K562 (cell line): ENCODE results near the gene SNRNP200. TPM values are rescaled to one million over a fixed set of nuclear protein-coding genes. Genes with fewer than 3 reads are reported as not detected.

Experiments
- CBX3 ChIP-seq, 2 experiments: IDR thresholded peaks; 1 replicate in 1 of 2; 2 replicates in 1 of 2; pipeline ENCODE4 v1.6.1; 2012; ENCODE audit warnings: inconsistent platforms in 2 of 2, low read length in 2 of 2, borderline replicate concordance in 1 of 2, control low read depth in 1 of 2
- COPS2 ChIP-seq: fragments of 450-650 bp; conservative IDR thresholded peaks from 2 replicates; pipeline ENCODE4 v1.6.1; 2016; ENCODE audit warnings: mild to moderate bottlenecking, moderate library complexity
- HMBOX1 ChIP-seq: sonication (generic); IDR thresholded peaks from 2 replicates; pipeline ENCODE4 v1.6.1; 2016
- JUND ChIP-seq, 2 experiments: IDR thresholded peaks; 2 replicates in 1 of 2; 3 replicates in 1 of 2; pipeline ENCODE4 v1.6.1; 2011; ENCODE audit warnings: borderline replicate concordance in 2 of 2, low read depth in 2 of 2, low read length in 2 of 2, improper control_type of control experiment in 1 of 2, missing biosample characterization in 1 of 2, missing genetic modification characterization in 1 of 2, missing genetic modification reagents in 1 of 2
- MTA3 ChIP-seq: fragments of 450-650 bp; formaldehyde crosslinking; IDR thresholded peaks from 2 replicates; pipeline ENCODE4 v1.6.1; 2017; ENCODE audit warnings: mild to moderate bottlenecking, borderline replicate concordance
- NFIC ChIP-seq: fragments of 450-650 bp; IDR thresholded peaks from 2 replicates; pipeline ENCODE4 v1.6.1; 2017; ENCODE audit warnings: mild to moderate bottlenecking, inconsistent platforms
- SIN3A ChIP-seq, 2 experiments: fragments of 150-350 bp in 1 of 2; IDR thresholded peaks; 2 replicates each; pipeline ENCODE4 v1.6.1; 2011 to 2016; ENCODE audit warnings: borderline replicate concordance in 2 of 2, low read depth in 2 of 2, low read length in 2 of 2, mild to moderate bottlenecking in 2 of 2, moderate library complexity in 2 of 2; ENCODE audit not compliant: control insufficient read depth in 1 of 2
- SMARCE1 ChIP-seq: fragments of 450-650 bp; IDR thresholded peaks from 2 replicates; pipeline ENCODE4 v1.7.1; 2016; ENCODE audit warnings: mild to moderate bottlenecking
- SRSF1 ChIP-seq: fragments of 200-400 bp; formaldehyde crosslinking; IDR thresholded peaks from 2 replicates; pipeline ENCODE4 v1.6.1; 2017; ENCODE audit warnings: mild to moderate bottlenecking, low read depth, low read length, moderate library complexity
- TCF3 ChIP-seq: sonication (generic); formaldehyde crosslinking; IDR thresholded peaks from 2 replicates; pipeline ENCODE4 v1.4.0; 2020; ENCODE audit warnings: mild to moderate bottlenecking, missing genetic modification reagents
- U2AF2 ChIP-seq: fragments of 200-400 bp; formaldehyde crosslinking; optimal IDR thresholded peaks from 2 replicates; pipeline ENCODE3; 2017; ENCODE audit warnings: low read depth, mild to moderate bottlenecking, low read length
- ZBTB11 ChIP-seq, 3 experiments: fragments of 200-800 bp in 1 of 3; fragments of 250-450 bp in 1 of 3; fragments of 450-650 bp in 1 of 3; sonication (Bioruptor Pico) in 1 of 3; sonication (Bioruptor generic) in 1 of 3; formaldehyde crosslinking in 1 of 3; IDR thresholded peaks; 2 replicates each; pipeline versions ENCODE4 v1.6.1 to v1.8.0; 2016 to 2022; ENCODE audit warnings: mild to moderate bottlenecking in 2 of 3, missing genetic modification characterization in 2 of 3, missing compliant biosample characterization in 1 of 3, moderate library complexity in 1 of 3
- ZNF124 ChIP-seq: sonication (generic); formaldehyde crosslinking; IDR thresholded peaks from 2 replicates; pipeline ENCODE4 v1.8.1; 2022; ENCODE audit warnings: missing genetic modification reagents
- ZNF586 ChIP-seq: fragments of 450-650 bp; formaldehyde crosslinking; conservative IDR thresholded peaks from 2 replicates; pipeline ENCODE4 v1.4.0; 2020; ENCODE audit warnings: mild to moderate bottlenecking, moderate library complexity
- polyA plus RNA-seq, 8 experiments: library from polyadenylated mRNA; depleted of rRNA in 4 of 8; stranded (reverse) in 5 of 8; unstranded in 3 of 8; fragments of >200 nt; fragmentation: Nextera tagmentation in 2 of 8; fragmentation: Illumina TruSeq in 1 of 8; extraction: Ambion mirVana in 2 of 8; extraction: Trizol in 1 of 8; gene quantifications; 2 replicates each; pipeline versions ENCODE4 v1.2.1 to v1.2.3, GENCODE V29; 2011 to 2014; ENCODE audit warnings: inconsistent platforms in 1 of 8, missing spikeins in 1 of 8
- total RNA-seq, 7 experiments: library from RNA; depleted of rRNA in 6 of 7; stranded (reverse); fragments of >200 nt in 6 of 7; fragmentation: Illumina TruSeq in 2 of 7; extraction: Trizol in 2 of 7; gene quantifications; 2 replicates each; pipeline versions ENCODE4 v1.2.1 to v1.2.3, GENCODE V29; 2011 to 2021; ENCODE audit warnings: low replicate concordance in 1 of 7
- TF ChIP-seq, protein P1 (sequence below): fragments of 250-450 bp; sonication (Bioruptor Pico); IDR thresholded peaks from 2 replicates; pipeline ENCODE4 v1.5.0; 2020; ENCODE audit warnings: mild to moderate bottlenecking
- TF ChIP-seq, protein P2 (sequence below): fragments of 250-450 bp; sonication (Bioruptor Pico); IDR thresholded peaks from 2 replicates; pipeline ENCODE4 v1.4.0; 2020; ENCODE audit warnings: mild to moderate bottlenecking, moderate library complexity

The SNRNP200 gene
- total and polyA plus RNA-seq, 9 of the 15 experiments (the other 6 are each of a cell fraction or from before 2014, with no cell fraction given): 76.1 to 231 (median 155) TPM

DNA sequence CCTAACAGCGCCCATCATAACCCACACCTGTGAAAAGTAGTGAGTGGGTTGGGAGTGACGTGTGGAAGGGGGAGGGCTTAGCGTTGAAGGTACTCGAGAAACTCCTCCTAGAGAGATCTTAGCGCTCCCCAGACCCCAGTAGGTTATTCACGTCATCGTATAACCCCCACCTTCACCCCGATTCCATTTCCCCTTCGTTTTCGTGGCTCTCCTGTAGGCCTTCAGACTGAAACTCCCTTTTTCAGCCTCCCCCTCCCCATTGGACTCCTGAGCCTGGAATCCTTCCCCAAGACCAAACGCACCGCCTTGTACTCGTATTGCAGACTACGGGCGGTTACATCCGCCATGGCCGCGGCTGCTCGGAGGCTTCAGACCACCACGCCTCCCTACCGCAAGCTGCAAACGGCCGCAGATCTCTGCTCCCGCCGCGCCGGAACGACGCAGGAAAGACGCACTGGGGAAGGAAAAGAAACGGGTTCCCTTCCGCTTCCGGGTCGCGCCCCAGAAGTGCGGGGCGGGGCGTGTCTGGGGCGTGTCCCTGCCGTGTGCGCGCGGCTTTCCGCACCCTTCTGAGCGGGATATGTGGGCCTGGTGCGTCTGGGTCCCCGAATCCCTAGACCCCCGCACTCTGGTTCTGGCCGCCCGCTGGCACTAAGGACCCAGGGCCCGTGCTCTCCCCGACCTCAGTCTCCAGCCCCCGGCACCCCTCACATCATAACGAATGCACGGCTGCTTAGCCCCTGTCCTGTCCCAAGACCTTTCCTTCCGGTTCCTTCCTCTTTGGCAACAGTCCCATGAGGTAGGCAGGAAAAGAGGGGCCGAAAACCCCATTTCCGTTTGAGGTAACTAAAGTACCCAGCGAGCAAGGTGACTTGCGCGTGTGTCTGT is at the start of gene SNRNP200 (continued):
- TF ChIP-seq HMBOX1 (no peak), TCF3 (CRISPR knock-in tag) (no peak), ZBTB11 (CRISPR knock-in tag; IDR thresholded peaks at IDR 0.05) (peak; percentile 90 to 98 (median 96)), SIN3A (IDR thresholded peaks at IDR 0.05; ENCODE audit: borderline replicate concordance in 2 of 2, control insufficient read depth in 1 of 2, low read depth in 2 of 2, low read length in 2 of 2) (peak; percentile 87 to 89; a peak in 3 of 4 replicates), CBX3 (IDR thresholded peaks at IDR 0.05; ENCODE audit: borderline replicate concordance in 1 of 2, low read length in 2 of 2) (0 out of 3 replicates have a peak, but pooled peaks of 1 of the 2 experiments have one; percentile 38), ZNF586 (no peak), COPS2 (no peak), JUND (IDR thresholded peaks at IDR 0.05; ENCODE audit: borderline replicate concordance, low read depth, low read length) (peak; percentile 47), JUND (tag; IDR thresholded peaks at IDR 0.05; ENCODE audit: borderline replicate concordance, low read depth, low read length) (no peak; the same call in 2 of the 3 replicates), SMARCE1 (no peak), U2AF2 (no peak), ZNF124 (no peak), SRSF1 (no peak), MTA3 (peak; percentile 83), NFIC (peak; percentile 95)
- TF ChIP-seq, protein P1, sequence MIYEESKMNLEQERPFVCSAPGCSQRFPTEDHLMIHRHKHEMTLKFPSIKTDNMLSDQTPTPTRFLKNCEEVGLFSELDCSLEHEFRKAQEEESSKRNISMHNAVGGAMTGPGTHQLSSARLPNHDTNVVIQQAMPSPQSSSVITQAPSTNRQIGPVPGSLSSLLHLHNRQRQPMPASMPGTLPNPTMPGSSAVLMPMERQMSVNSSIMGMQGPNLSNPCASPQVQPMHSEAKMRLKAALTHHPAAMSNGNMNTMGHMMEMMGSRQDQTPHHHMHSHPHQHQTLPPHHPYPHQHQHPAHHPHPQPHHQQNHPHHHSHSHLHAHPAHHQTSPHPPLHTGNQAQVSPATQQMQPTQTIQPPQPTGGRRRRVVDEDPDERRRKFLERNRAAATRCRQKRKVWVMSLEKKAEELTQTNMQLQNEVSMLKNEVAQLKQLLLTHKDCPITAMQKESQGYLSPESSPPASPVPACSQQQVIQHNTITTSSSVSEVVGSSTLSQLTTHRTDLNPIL: no peak
- TF ChIP-seq, protein P2, sequence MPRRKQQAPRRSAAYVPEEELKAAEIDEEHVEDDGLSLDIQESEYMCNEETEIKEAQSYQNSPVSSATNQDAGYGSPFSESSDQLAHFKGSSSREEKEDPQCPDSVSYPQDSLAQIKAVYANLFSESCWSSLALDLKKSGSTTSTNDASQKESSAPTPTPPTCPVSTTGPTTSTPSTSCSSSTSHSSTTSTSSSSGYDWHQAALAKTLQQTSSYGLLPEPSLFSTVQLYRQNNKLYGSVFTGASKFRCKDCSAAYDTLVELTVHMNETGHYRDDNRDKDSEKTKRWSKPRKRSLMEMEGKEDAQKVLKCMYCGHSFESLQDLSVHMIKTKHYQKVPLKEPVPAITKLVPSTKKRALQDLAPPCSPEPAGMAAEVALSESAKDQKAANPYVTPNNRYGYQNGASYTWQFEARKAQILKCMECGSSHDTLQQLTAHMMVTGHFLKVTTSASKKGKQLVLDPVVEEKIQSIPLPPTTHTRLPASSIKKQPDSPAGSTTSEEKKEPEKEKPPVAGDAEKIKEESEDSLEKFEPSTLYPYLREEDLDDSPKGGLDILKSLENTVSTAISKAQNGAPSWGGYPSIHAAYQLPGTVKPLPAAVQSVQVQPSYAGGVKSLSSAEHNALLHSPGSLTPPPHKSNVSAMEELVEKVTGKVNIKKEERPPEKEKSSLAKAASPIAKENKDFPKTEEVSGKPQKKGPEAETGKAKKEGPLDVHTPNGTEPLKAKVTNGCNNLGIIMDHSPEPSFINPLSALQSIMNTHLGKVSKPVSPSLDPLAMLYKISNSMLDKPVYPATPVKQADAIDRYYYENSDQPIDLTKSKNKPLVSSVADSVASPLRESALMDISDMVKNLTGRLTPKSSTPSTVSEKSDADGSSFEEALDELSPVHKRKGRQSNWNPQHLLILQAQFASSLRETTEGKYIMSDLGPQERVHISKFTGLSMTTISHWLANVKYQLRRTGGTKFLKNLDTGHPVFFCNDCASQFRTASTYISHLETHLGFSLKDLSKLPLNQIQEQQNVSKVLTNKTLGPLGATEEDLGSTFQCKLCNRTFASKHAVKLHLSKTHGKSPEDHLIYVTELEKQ (CRISPR knock-in tag): no peak
